ENCODE data around the gene EMSY.

DNA sequence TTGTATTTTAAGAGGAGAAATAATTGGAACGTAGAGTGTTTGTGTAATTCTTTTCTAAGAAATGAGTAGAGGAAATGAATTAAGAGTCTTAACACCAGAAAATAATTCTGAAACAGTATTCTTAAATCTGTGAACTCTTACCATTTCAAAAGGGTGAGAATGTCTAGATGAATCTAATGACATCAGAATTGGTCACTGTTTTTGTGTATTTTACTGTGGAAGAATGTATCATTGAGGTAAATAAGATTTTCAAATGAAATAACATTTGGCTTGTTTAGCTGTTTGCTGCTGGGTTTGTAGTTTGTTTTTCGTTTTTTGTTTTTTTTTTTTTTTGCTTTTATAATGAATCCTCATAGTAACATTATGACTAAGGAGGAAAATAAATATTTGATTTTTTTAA is 97.6 kb downstream of the EMSY start:
- TF ChIP-seq, protein P1, sequence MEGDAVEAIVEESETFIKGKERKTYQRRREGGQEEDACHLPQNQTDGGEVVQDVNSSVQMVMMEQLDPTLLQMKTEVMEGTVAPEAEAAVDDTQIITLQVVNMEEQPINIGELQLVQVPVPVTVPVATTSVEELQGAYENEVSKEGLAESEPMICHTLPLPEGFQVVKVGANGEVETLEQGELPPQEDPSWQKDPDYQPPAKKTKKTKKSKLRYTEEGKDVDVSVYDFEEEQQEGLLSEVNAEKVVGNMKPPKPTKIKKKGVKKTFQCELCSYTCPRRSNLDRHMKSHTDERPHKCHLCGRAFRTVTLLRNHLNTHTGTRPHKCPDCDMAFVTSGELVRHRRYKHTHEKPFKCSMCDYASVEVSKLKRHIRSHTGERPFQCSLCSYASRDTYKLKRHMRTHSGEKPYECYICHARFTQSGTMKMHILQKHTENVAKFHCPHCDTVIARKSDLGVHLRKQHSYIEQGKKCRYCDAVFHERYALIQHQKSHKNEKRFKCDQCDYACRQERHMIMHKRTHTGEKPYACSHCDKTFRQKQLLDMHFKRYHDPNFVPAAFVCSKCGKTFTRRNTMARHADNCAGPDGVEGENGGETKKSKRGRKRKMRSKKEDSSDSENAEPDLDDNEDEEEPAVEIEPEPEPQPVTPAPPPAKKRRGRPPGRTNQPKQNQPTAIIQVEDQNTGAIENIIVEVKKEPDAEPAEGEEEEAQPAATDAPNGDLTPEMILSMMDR (IDR thresholded peaks at IDR 0.05): no peak
- no peak for TF ChIP-seq ZFX (IDR thresholded peaks at IDR 0.05; ENCODE audit: borderline replicate concordance)

All from 22Rv1 (cell line).